Measurements from ENCODE around the gene IFFO2. TPM values are rescaled to one million over a fixed set of nuclear protein-coding genes. Genes with fewer than 3 reads are reported as not detected.

Gene IFFO2
- total RNA-seq, 1 donor from 2014 or later: 3.3 TPM

DNA sequence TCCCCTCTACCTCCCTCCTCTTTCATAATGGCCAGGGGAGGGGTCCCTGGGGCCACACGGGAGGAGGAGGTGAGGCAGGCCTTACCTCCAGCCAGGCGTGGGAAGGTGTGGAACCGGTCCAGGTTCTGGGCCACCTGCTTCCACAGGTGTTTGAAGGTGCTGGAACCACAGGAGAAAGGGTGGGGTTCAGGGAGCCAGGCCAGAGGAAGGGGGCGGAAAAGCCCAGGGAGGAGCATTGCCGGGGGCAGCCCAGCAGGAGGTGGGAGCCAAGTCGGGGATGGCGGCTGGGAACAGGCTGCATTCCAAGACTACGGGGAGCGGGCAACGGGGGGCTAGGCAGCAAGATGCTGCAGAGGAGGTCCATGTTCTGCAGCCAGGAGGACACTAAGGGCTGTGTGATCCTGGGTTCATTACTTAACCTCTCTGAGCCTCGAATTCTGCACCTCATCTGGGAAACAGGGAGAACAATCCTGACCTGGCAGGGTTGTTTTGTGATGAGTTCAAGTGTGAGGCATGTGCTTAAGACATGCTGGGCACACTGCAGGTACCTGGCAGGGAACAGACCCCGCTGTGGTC, 77.2 kb downstream of the IFFO2 start:
- no peak for DNase-seq
- Histone ChIP-seq H3K4me1 (peaks cover 9% of the 10 kb centered on the region), H3K9me3 (replicated peaks) (no peaks in the 10 kb centered on the region), H3K36me3 (peaks cover 19% of the 10 kb centered on the region), H3K4me3 (no peak overlapping the region), H3K27me3 (ENCODE audit: low read depth) (no peaks in the 10 kb centered on the region), H3K27ac (replicated peaks) (no peak overlapping the region)
- intact Hi-C loops (cut with micrococcal nuclease): no loop called here
- TF ChIP-seq, protein P1, sequence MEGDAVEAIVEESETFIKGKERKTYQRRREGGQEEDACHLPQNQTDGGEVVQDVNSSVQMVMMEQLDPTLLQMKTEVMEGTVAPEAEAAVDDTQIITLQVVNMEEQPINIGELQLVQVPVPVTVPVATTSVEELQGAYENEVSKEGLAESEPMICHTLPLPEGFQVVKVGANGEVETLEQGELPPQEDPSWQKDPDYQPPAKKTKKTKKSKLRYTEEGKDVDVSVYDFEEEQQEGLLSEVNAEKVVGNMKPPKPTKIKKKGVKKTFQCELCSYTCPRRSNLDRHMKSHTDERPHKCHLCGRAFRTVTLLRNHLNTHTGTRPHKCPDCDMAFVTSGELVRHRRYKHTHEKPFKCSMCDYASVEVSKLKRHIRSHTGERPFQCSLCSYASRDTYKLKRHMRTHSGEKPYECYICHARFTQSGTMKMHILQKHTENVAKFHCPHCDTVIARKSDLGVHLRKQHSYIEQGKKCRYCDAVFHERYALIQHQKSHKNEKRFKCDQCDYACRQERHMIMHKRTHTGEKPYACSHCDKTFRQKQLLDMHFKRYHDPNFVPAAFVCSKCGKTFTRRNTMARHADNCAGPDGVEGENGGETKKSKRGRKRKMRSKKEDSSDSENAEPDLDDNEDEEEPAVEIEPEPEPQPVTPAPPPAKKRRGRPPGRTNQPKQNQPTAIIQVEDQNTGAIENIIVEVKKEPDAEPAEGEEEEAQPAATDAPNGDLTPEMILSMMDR (IDR thresholded peaks at IDR 0.05; ENCODE audit: borderline replicate concordance): no peak

DNA sequence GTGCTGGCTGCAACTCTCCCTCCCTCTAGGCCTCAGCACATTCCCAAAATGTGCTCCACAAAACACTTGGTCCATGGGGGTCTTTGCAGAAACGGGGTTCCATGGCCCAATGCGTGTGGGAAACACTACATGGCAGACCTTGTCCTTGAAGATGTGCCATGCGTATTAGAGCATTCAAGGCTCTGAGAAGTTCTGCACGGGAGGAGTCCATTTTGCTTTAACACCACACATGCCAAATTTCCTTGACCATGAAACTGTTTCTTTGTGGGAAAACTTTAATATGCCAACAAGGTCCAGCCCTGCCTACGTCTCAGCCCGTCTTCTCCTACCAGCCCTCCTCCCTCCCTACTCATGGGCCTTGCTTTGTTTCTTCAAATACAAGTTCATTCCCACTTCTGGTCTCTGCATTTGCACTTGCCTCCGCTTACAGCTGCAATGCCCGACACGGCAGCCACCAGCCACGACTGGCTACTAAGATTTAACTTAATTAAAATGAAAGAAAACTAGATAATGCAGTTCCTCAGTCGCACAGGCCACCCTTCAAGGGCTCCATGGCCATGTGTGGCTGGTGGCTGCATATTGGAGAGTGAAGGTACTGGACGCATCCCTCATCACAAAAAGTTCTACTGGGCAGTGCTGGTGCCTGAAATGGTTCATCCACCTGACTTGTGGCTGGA, 77.8 kb downstream of the IFFO2 start:
- H3K36me3 ChIP-seq: peaks cover 19% of the 10 kb centered on the region
- TF ChIP-seq, protein P1 (IDR thresholded peaks at IDR 0.05; ENCODE audit: borderline replicate concordance): no peak
- intact Hi-C loops (cut with micrococcal nuclease): no loop called here

DNA sequence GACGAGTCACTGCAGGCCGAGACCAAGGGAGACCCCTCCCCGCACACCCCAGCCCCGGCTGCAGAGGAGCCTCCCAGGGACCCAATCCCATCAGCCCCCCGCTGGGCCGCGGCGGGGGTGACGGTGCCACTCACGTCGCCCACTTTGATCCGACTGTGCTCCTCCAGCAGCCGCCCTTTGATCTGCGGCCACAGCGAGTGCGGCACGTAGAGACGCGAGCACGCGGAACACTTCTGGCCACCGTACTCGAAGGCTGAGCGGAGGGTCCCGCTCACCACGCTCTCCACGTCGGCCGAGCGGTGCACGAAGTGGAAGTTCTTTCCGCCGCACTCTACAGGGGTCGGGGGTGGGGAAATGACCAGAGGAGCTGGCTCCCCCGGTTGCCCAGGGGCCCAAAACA, 79.2 kb downstream of the IFFO2 start:
- H3K27me3 ChIP-seq (ENCODE audit: low read depth): no peaks in the 10 kb centered on the region
- no peaks in the 10 kb centered on the region for H3K9me3 ChIP-seq (replicated peaks)
- H3K27ac ChIP-seq (replicated peaks): no peak overlapping the region
- no peak for DNase-seq
- no peak overlapping the region for H3K4me3 ChIP-seq
- TF ChIP-seq, protein P1 (IDR thresholded peaks at IDR 0.05; ENCODE audit: borderline replicate concordance): no peak
- intact Hi-C loops (cut with micrococcal nuclease): no loop called here
- peaks cover 9% of the 10 kb centered on the region for H3K4me1 ChIP-seq
- peaks cover 8% of the 10 kb centered on the region for H3K36me3 ChIP-seq

More for the DNA sequence above, 77.8 kb downstream of the IFFO2 start:
- Histone ChIP-seq H3K4me3 (no peak overlapping the region), H3K9me3 (replicated peaks) (no peaks in the 10 kb centered on the region), H3K27me3 (ENCODE audit: low read depth) (no peaks in the 10 kb centered on the region), H3K4me1 (peaks cover 9% of the 10 kb centered on the region), H3K27ac (replicated peaks) (no peak overlapping the region)
- DNase-seq: no peak

DNA sequence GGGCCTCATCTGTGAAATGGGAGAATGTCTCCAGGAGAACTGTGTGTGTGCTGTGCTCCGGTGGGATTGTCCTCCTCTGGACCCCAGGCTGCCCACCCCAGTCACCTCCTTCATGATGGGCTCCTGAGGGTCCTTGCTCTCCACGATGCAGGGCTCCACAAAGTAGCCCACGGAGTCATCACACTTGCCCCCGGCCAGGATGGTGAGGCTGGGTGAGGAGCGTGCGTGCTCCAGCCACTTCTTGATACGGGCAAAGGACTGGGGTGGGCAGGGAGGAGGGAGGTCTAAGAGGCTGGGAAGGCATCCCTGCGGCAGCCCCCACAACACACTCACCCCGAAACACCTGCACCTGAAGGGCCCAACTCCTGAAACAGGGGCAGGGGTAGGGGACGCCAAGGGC, 80.3 kb downstream of the IFFO2 start:
- intact Hi-C loops (cut with micrococcal nuclease): no loop called here
- Histone ChIP-seq H3K9me3 (replicated peaks) (no peaks in the 10 kb centered on the region), H3K4me3 (no peak overlapping the region), H3K27ac (replicated peaks) (no peak overlapping the region), H3K36me3 (peaks cover under 1% of the 10 kb centered on the region), H3K27me3 (ENCODE audit: low read depth) (no peaks in the 10 kb centered on the region), H3K4me1 (peaks cover 9% of the 10 kb centered on the region)
- no peak for DNase-seq
- TF ChIP-seq, protein P1 (IDR thresholded peaks at IDR 0.05; ENCODE audit: borderline replicate concordance): no peak

DNA sequence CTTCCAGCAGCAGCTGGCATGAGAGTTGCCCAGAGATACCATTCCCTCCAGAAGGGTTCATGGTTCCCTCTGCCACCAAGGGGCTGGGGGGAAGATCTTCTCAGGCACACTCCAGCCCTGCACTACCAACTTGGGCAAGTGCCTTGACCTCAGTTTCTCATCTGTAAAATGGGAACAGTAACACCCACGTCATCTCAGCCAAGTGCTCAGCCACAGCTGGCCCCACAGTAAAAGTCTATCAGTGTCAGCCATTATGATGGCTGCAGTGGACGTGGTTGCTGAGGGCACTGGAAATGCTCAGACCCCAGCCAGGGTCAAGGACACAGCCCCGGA, 80.7 kb downstream of the IFFO2 start:
- no peak overlapping the region for H3K4me3 ChIP-seq
- intact Hi-C loops (cut with micrococcal nuclease): no loop called here
- DNase-seq: no peak
- H3K36me3 ChIP-seq: no peaks in the 10 kb centered on the region
- H3K4me1 ChIP-seq: peaks cover 9% of the 10 kb centered on the region
- H3K9me3 ChIP-seq (replicated peaks): no peaks in the 10 kb centered on the region
- H3K27ac ChIP-seq (replicated peaks): no peak overlapping the region
- TF ChIP-seq, protein P1 (IDR thresholded peaks at IDR 0.05; ENCODE audit: borderline replicate concordance): no peak
- no peaks in the 10 kb centered on the region for H3K27me3 ChIP-seq (ENCODE audit: low read depth)

Measured in left ventricle myocardium inferior (tissue), 1 donor.